Activated gamma-delta T cell treated with anti-CD3 and anti-CD28 coated beads, Interleukin-2, amount 50 U/mL, for 16 hours (primary cell): Measurements from ENCODE around the gene GPR107.

ENCODE experiments used
- DNase-seq: peaks from one replicate; pipeline ENCODE4 v3.0.0-alpha.2; 2020; ENCODE audit warnings: low read depth

The GPR107 gene

GRCh38 chr9:130185490-130186031 is 131.9 kb downstream of the GPR107 start:
- no peak for DNase-seq

GRCh38 chr9:130186051-130186450 is 132.3 kb downstream of the GPR107 start:
- no peak for DNase-seq

GRCh38 chr9:130186839-130187522 is 133.3 kb downstream of the GPR107 start:
- DNase-seq = no peak

- no peak for DNase-seq
Observed at GRCh38 chr9:130187523-130187846, 133.8 kb downstream of the GPR107 start.

GRCh38 chr9:130188860-130189481 is 135.3 kb downstream of the GPR107 start:
- DNase-seq = no peak
